Effector CD8-positive, alpha-beta T cell (primary cell): ENCODE results near the gene KSR1.

ENCODE experiments used
- DNase-seq: peaks from one replicate; lab custom pipeline; 2025; lab: John Stamatoyannopoulos, UW

Gene KSR1

DNA sequence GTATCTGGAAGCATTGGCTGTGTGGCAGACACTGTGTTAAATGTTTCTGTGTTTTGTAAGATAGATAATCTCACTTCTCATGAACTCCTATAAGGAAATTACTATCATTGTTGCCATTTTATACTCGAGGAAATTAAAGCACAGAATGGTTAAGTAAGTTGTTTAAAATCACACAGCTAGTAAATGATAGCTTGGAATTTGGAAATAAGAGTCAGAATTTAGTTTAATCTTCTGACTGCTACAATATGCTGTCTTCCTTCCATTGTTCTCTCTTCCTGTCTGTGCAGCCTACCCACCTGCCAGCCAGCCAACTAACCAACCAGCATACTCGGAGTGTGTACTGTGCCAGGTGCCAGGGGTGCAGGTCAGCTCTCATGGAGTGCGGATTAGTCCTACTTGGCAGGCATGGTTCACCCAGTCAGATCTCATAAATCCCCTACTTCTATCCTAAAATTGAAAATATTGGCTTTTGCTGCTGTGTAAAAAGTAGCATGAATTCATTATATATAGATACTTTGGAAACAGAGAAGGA lies 94.8 kb downstream of the KSR1 start:
- no peak for DNase-seq

DNA sequence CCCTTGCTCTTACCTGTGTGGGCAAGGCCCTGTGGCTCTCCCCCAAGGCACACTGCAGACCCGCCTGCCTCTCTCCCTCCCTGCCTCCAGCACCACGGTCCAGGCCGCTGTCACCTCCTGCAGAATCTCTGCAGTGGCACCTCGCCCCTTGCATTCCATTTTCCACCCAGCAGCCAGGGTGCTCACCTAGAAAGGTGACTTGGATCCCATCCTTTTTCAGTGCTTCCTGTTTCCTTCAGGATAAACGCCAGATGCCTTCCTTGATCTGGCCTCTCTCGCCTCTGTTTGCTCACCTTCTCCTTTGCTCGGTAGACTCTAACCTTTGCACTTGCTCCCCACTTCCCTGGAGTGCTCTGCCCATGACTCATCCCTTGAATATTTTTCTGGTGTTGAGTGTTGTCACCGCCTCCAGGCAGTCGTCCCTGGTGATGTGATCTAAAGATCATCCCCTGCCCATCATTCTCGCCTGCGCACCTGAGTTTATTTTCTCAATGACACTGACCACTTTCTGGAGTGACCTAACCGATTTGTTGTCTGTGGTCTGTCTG lies 95.5 kb downstream of the KSR1 start:
- no peak for DNase-seq

- no peak for DNase-seq
Observed at GRCh38 chr17:27552276-27552732, 96.1 kb downstream of the KSR1 start.

DNA sequence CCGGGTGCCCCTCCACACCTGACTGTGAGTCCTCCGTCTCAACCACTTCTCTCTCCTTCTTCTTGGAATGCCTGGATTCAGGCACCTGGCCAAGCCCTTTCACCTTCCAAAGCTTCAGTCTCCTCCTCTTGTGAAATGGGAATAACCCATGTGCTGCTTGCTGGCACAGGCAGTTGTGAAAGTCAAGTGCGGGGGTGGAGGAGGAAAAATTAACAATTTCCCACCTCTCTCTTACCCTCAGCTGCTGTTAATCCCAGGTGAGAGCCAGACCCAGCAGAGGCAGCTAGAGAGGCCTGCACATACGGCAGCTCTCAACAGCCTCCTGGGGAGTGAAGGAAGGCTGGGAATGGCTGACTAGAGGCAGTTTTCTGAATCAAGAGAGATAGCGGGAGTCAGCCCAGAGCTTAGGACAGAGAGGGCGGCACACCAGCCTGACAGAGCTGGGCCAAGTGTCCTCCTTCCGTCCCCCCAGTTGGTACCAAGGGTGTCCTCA lies 96.8 kb downstream of the KSR1 start:
- no peak for DNase-seq

GRCh38 chr17:27554152-27554551 lies 97.9 kb downstream of the KSR1 start:
- DNase-seq = no peak

DNA sequence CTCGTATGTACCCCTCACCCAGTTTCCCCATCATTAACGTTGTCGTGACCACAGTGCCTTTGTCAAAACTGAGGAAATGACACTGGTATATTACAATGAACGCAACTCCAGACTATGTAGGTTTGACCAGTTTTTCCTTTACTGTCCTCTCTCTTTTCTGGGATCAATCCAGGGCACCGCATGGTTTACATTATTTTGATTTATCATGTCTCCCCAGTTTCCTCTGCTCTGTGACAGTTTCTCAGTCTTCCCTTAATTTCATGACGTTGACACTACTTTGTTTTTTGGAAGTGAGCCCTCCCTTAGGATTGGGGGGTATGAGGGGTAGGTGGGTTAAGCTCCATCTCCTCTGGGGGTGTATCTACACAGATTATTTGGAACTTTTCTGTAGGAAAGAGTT lies 98.7 kb downstream of the KSR1 start:
- no peak for DNase-seq

GRCh38 chr17:27555339-27555738 lies 99.1 kb downstream of the KSR1 start:
- no peak for DNase-seq

DNA sequence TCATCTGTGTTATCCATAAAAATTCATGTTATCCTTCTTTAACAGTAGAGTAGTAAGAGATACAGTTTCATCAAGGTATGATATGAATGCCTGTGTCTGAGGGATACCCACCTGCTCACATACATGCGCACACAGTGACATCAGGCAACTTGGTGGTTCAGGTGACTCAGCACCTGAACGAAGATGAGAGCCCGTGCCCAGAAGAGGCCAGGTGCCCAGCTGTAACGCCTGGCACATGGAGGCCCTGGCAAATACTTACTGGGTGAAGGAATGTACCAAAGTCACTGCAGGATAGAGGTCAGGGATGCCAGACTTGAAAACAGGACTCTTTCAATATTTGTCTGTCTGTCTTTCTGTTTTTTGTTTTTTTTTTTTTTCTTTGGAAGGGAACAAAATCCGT lies 102.1 kb downstream of the KSR1 start:
- no peak for DNase-seq

GRCh38 chr17:27558842-27559505 lies 102.7 kb downstream of the KSR1 start:
- DNase-seq = no peak

DNA sequence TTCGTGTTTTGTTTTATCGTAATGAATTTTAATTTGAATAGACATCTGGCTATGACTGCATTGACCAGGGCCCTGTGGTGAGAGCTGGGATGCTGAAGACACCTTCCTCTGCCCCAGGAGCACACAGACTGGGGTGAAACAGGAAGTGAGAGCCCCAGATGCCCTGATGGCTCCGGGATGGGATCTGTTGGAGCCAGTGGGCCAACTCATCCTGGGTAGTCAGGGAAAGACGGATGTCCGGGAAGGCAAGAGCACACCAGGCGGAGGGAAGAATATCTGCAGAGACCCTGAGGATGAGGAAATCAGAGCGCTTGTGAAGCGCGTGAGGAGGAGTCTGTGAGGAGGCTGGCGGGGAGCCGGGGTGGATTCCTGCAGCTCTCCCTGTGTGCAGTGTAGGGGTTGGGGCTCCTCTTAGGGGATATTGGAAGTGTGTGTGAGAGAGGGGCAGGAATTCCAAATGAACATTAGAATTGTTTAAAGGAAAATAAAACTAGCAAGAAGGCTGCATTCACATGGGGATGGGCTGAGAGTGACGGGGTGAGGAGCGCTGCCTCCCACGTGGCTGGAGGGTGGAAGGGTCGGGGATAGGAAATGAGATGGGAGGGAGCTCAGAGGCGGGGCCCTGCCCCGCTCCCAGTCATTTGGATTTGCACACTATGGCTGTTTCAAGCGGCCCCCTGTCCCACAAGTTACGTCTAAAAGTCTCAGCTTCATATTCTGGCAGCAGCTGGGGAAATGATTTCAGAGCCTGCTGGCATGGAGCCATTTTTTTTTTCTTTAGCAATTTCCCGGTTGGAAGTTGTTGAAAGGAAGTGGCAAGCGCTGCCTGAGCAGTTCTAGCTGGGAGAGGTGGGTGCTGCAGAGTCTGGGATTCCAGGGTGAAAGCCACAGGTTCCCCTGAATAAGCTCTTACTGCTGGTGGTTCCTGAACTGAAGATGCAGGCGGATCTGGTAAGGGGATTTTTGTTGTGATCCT lies 103.5 kb downstream of the KSR1 start:
- DNase-seq = no peak

DNA sequence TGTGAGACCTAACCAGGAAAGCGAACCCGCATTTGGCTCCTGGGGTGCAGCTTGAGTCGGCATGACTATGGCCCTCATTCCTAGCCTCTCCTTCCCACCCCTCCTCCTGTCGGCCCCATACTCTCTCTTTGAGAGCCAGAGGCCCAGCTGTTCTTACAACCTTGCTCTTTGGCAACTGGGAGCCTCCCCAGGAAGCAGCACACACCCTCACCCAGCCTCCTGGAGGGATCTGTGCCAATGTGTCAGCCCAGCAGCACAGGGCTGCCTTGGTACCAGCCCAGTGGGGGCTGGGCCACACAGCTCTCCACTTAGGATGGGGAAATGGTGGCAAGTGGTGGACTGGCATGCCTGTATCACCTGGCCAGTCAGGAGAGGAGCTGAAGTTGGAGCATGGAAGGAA lies 104.4 kb downstream of the KSR1 start:
- DNase-seq = no peak

DNA sequence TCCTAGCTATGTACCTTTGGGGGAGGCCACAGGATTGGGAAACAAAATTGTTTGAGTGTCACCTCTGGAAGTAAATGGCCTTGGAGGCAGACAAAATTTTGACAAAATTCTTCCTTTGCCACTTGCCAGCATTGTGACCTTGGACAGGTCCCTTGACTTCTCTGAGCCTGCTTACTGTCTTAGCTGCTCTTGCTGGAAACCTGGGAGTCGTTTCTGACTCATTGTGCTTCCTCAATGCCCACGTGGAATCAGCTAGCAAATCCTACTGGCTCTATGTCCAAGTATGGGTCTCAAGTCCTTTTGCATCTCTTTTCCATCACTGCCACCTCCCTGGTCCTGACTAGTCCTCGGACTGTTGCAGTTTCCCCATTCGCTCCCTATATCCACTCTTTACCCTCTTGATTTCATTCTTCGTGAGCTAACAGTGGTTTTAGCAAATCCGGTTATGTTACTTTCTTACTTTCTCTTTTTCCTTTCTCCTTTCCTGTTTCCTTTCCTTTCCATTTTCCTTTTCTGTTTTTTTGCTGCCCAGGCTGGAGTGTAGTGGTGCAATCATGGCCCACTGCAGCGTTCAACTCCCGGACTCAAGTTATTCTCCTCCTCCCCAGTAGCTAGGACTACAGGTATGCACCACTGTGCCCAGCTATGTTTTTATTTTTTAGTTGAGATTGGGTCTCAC lies 106.7 kb downstream of the KSR1 start:
- no peak for DNase-seq

- DNase-seq = no peak
Observed at GRCh38 chr17:27563532-27563931, 107.3 kb downstream of the KSR1 start.

- no peak for DNase-seq
Observed at GRCh38 chr17:27564463-27564862, 108.2 kb downstream of the KSR1 start.

GRCh38 chr17:27565874-27566670 lies 109.8 kb downstream of the KSR1 start:
- DNase-seq = no peak

DNA sequence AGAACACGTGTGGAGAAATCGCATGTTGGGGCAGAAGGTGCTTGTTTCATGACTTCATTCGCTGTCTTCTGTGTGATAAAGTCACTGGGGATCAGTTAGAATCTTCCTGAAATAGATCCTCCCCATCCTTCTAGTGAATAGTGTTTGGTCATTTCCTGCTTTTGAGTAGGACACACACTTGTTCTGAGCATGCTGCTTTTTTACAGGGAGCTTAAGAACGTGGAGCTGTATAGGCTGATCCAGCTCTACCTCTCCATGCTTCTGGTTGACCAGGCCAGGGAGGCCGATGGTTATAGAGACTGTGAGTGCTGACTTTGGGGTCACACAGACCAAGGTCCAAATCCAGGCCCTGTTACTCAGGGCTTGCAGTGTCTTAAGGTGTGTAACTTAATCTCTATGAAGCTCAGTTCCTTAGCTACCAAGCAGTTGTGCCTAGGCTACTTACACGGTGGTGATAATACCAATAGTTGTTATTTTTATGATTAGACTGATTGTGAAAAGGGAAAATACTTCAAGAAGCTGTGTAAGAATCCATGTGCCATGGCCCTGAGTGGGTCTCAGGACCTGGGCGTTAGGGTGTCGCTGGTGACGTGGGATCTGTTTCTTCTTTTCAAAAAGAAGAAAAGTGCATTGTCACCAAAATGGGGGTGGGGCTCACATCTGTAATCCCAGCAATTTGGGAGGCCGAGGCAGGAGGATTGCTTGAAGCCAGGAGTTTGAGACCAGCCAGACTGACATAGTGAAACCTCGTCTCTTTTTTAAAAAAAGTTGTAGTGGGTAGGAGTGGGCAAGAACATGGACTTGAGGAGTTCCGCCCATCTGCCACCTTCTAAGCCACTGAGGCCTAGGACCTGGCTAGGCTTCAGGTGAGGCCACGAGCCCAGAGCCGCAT lies 110.7 kb downstream of the KSR1 start:
- DNase-seq = no peak

DNA sequence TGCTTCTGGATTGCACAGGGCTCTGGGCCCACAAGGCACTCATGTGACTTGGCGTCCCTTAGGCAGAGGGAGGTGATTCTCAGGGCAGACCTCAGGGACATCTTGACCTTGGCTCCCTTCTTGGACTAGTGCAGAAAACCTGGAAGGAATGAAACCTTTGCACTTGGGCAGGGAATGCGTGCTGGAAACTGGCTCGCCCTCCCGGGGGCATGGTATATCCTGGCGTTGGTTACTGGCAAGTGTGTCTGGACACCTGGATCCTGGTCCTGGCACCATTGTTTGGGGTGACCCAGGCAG lies 111.3 kb downstream of the KSR1 start:
- DNase-seq = no peak

DNA sequence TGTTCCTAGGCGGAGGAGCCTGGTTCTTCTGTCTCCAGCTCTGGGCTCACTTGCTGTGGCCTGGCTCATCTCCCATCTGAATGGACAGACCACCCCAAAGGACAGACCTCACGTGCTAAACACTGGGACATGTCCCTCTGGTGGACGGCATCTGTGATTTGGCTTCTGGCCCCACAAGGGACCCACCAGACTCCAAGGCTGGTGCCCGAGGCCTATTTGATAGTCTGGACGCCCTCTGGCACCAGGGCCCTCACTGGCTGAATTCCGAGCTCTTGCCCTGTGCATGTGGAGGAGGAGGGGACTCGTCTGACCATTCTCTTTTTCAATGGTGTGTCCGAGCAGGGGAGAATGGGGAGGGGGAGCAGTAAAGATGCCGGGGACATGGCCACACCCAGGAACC lies 112.0 kb downstream of the KSR1 start:
- DNase-seq = no peak

DNA sequence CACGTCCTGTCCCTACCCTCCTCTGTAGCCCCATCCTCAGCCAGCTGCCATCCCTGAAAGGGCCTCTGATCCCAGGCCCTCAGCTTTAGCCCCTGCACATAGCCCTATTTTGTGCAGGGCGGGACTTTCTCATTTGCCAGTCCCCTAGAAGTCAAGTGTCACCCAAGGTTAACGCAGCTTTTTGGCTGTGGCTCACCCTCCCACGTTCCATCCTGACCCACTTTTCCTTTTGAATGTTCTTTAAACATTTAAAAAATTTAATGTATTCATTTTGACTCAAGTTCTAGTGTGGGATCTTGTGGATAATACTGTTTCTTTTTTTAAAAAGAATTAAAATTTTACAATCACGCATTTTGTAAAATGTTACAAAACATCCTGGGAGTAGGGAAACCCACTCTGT lies 112.6 kb downstream of the KSR1 start:
- DNase-seq = no peak

- DNase-seq = no peak
Observed at GRCh38 chr17:27569257-27569722, 113.0 kb downstream of the KSR1 start.
